ENCODE data around the gene PLCD1.
"Not testable (repeated sequence)": the region's sequence is repeated elsewhere in the genome, so short reads cannot be mapped to it uniquely, and the experiment has no call there.

The PLCD1 gene

DNA sequence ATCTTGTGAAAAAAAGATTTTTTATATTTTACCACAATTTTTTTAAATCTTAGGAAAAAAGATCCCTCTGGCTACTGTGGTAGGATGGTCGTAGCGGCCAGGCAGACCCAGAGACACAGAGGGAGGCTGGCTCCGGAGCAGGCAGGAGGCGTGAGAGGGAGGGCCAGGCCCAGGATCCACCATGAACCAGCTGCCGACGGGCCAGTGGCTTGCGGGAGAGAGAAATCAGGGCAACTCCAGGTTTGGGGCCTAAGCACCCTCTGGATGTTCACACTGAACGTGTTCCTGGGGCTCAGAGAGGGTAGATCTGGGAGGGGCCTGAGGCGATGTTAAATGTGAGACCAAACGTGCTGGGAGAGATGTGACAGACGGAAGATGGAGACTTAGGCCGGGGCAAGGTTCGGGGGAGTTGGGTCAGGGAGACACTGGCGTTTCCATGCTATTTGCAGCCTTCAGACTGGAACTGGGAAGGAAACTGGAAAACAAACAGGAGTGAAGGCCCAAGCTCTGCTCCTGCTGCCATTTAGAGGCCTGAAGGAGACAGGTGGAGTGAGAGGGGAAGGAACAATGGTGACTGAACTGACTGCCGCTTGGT lies 40.4 kb downstream of the PLCD1 start:
- DNase-seq (ENCODE audit: low read depth): no peak

DNA sequence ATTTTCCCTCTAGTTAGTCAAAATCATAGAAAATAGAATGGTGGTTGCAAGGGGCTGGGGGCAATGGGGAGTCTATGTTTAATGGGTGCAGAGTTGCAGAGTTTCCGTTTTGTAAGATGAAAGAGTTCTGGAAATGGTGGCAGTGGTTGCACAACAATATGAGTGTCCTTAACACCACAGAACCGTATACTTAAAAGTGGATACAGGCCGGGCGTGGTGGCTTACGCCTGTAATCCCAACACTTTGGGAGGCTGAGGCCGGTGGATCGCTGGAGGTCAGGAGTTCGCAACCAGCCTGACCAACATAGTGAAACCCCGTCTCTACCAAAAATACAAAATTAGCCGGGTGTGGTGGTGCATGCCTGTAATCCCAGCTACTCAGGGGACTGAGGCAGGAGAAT lies 41.1 kb downstream of the PLCD1 start:
- not testable (repeated sequence) for DNase-seq (ENCODE audit: low read depth)

More for the DNA sequence above, 40.4 kb downstream of the PLCD1 start:
- TF ChIP-seq, protein P1, sequence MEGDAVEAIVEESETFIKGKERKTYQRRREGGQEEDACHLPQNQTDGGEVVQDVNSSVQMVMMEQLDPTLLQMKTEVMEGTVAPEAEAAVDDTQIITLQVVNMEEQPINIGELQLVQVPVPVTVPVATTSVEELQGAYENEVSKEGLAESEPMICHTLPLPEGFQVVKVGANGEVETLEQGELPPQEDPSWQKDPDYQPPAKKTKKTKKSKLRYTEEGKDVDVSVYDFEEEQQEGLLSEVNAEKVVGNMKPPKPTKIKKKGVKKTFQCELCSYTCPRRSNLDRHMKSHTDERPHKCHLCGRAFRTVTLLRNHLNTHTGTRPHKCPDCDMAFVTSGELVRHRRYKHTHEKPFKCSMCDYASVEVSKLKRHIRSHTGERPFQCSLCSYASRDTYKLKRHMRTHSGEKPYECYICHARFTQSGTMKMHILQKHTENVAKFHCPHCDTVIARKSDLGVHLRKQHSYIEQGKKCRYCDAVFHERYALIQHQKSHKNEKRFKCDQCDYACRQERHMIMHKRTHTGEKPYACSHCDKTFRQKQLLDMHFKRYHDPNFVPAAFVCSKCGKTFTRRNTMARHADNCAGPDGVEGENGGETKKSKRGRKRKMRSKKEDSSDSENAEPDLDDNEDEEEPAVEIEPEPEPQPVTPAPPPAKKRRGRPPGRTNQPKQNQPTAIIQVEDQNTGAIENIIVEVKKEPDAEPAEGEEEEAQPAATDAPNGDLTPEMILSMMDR (IDR thresholded peaks at IDR 0.05; ENCODE audit: low read depth, low read length, missing control alignments): no peak
- H3K4me3 ChIP-seq (ENCODE audit: low read depth, low read length): no peak overlapping the region

DNA sequence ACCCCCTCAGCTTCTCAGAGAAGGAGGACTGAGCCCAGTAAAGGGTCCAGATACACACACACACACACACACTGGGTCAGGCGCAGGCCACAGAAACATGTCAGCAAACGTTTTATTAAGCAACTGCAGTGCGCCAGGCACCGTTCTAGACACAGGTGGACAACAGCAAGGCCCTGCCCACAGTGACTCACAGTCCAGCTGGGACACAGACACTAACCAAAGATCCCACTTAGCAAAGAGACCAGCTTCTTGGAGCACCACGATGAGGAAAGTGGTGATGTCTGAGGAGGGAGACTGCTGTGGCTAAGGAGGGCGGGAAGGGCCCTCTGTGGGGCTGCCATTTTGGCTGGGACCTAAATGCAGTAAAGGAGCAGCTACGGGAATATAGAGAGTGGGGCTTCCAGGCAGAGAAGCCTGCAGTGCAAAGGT lies 41.7 kb downstream of the PLCD1 start:
- DNase-seq (ENCODE audit: low read depth): no peak
- TF ChIP-seq, protein P1 (IDR thresholded peaks at IDR 0.05; ENCODE audit: low read depth, low read length, missing control alignments): no peak
- no peak overlapping the region for H3K4me3 ChIP-seq (ENCODE audit: low read depth, low read length)

More for the DNA sequence above, 41.1 kb downstream of the PLCD1 start:
- not testable (repeated sequence) for H3K4me3 ChIP-seq (ENCODE audit: low read depth, low read length)

DNA sequence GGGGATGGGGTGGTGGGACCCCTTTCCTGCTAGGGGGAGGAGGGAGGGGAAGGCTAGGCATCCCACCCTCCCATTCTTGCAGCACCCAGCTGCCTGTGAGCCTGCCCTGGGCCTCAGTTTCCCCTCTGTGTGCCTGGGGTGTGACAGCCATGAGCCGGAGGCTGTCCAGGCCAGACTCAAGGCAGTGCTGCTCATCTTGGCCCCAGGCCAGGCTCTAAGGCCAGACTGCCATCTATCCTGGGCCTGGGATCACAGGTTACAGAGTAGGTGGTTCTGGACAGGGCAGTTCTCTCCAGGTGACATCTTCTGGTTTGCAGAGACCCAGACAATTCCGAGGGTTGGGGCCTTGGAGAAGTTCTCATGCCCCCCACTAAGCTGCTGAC lies 42.1 kb downstream of the PLCD1 start:
- no peak for DNase-seq (ENCODE audit: low read depth)
- TF ChIP-seq, protein P1 (IDR thresholded peaks at IDR 0.05; ENCODE audit: low read depth, low read length, missing control alignments): no peak
- no peak overlapping the region for H3K4me3 ChIP-seq (ENCODE audit: low read depth, low read length)

DNA sequence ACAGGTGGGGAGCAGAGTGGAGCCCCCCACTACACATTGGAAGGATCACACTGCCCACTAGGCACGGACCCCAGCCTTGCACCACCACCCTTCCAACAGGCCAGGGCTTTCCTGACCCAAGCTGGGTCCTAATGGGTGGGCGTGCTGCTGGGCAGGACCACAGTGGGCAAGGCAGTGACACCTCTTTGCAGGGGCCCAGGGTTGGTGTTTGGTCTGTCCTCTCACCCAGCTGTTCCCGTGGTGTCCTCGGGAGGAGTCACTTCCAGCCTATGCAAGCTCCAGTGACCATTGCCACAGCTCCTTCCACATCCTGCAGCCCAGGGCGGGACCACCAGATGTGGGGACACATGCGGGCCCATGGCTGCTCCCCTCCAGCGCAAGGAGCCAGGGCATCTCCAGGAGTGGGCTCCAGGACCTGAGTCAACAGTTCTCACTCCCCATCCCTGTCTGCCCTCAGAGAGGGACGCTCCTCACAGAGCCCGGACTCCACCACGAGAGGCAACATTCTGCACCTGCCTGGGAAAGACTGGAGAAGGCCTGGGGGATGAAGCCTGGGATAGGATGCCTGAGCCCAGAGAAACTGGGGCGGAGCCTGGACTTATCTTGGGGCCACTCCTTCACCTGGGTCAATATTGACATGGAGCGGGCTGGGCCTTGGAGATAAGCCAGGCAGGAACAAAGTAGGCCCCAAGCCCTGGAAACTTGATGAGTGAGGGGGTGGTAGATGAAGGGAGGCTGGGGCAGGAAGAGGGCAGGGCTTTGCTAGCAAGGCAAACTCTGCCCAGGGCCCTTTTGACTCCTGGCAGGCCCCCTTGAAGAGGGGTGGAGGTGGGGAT lies 42.7 kb downstream of the PLCD1 start:
- TF ChIP-seq, protein P1 (IDR thresholded peaks at IDR 0.05; ENCODE audit: low read depth, low read length, missing control alignments): no peak
- no peak overlapping the region for H3K4me3 ChIP-seq (ENCODE audit: low read depth, low read length)
- DNase-seq (ENCODE audit: low read depth): no peak

DNA sequence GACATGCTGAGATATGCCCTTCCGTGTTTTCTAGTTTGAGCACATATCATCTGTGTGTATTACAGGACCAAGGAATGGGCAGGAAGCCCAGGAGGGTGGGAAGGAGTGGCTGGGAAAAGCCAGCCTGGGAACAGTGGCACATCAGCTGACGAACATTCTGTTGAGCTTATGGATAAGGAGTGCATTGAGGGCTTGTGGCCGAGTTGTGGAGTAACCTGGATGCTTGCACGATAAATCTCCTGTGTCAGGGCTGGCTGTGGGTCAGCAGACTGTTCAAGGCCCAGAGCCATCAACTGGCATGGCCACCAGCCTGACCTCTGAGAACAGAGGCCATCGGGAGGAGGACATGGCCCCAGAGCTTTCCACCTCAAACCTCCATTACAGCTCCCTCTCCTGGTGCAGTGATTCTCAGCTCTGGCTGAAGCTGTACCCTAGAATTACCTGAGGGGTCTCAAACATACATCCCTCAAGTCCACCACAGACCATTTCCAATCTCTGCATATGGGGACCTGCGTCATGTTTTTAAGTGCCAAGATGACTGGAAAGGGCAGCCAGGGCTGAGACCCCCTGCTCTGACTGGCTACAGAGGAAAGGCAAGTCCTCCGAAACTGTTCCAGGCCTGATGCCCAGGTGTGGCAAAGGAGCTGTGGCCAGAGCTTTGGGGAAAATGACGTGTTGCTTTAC lies 43.7 kb downstream of the PLCD1 start:
- no peak overlapping the region for H3K4me3 ChIP-seq (ENCODE audit: low read depth, low read length)
- DNase-seq (ENCODE audit: low read depth): no peak
- TF ChIP-seq, protein P1 (IDR thresholded peaks at IDR 0.05; ENCODE audit: low read depth, low read length, missing control alignments): no peak

DNA sequence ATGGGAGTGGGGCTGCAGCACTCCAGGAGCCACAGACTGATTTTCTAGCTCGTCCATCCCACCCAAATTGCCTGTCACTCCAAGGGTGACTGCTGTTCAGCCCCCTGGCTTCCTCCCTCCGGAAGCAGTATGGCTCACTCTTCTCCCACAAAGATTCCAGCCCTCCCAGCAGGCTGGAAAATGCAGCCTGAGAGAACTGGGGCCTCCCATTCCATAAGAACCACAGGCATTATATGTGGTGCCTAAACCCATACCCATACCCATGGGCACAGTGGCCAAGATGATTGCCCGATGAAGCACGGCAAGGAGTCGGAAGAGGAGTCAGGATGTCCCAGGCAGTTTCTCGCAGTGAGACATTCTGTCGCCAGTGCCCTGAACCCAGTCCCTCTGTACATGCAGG lies 44.8 kb downstream of the PLCD1 start:
- H3K4me3 ChIP-seq (ENCODE audit: low read depth, low read length): no peak overlapping the region
- TF ChIP-seq, protein P1 (IDR thresholded peaks at IDR 0.05; ENCODE audit: low read depth, low read length, missing control alignments): no peak
- no peak for DNase-seq (ENCODE audit: low read depth)
